ENCODE measurements around the gene SERPINA9.
"Not testable (repeated sequence)": the region's sequence is repeated elsewhere in the genome, so short reads cannot be mapped to it uniquely, and the experiment has no call there.

SERPINA9 gene

GRCh38 chr14:94426526-94426925, 49.5 kb downstream of the SERPINA9 start:
- no peak for DNase-seq (ENCODE audit: low read depth)

- no peak for DNase-seq (ENCODE audit: low read depth)
Observed at GRCh38 chr14:94424371-94424770, 51.6 kb downstream of the SERPINA9 start.

- DNase-seq (ENCODE audit: low read depth): peak; percentile 42
Observed at GRCh38 chr14:94423453-94424056, 52.4 kb downstream of the SERPINA9 start.

- DNase-seq (ENCODE audit: low read depth): no peak
Observed at GRCh38 chr14:94421316-94421715, 54.7 kb downstream of the SERPINA9 start.

- not testable (repeated sequence) for DNase-seq (ENCODE audit: low read depth)
Observed at GRCh38 chr14:94417497-94418205, 58.3 kb downstream of the SERPINA9 start.
